ENCODE measurements around the gene REG1B.
"Not testable (repeated sequence)": the region's sequence is repeated elsewhere in the genome, so short reads cannot be mapped to it uniquely, and the experiment has no call there.

GRCh38 chr2:79053486-79053885 is 34.3 kb downstream of the REG1B start:
- TF ChIP-seq, protein P1, sequence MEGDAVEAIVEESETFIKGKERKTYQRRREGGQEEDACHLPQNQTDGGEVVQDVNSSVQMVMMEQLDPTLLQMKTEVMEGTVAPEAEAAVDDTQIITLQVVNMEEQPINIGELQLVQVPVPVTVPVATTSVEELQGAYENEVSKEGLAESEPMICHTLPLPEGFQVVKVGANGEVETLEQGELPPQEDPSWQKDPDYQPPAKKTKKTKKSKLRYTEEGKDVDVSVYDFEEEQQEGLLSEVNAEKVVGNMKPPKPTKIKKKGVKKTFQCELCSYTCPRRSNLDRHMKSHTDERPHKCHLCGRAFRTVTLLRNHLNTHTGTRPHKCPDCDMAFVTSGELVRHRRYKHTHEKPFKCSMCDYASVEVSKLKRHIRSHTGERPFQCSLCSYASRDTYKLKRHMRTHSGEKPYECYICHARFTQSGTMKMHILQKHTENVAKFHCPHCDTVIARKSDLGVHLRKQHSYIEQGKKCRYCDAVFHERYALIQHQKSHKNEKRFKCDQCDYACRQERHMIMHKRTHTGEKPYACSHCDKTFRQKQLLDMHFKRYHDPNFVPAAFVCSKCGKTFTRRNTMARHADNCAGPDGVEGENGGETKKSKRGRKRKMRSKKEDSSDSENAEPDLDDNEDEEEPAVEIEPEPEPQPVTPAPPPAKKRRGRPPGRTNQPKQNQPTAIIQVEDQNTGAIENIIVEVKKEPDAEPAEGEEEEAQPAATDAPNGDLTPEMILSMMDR (IDR thresholded peaks at IDR 0.05), result not testable (repeated sequence)
- not testable (repeated sequence) for TF ChIP-seq REST (IDR thresholded peaks at IDR 0.05; ENCODE audit: insufficient read depth in 1 of 2, low read depth in 2 of 2, low read length in 1 of 2); POLR2AphosphoS5 (IDR thresholded peaks at IDR 0.05; ENCODE audit: low read depth, low read length)
